GM10266 (cell line): ENCODE results near the gene SGMS1.
A peak's percentile ranks its signal among the peaks of the same experiment; 100 is the strongest.
"Not testable (repeated sequence)": the region's sequence is repeated elsewhere in the genome, so short reads cannot be mapped to it uniquely, and the experiment has no call there.

Experiments used
- DNase-seq: peaks from one replicate; pipeline ENCODE4 v3.0.0; 2012; ENCODE audit errors: extremely low spot score
- CTCF ChIP-seq: IDR thresholded peaks from 2 replicates; pipeline ENCODE4 v1.5.1; 2012; ENCODE audit warnings: mild to moderate bottlenecking, low read depth; ENCODE audit not compliant: control insufficient read depth, insufficient read depth; ENCODE audit errors: missing control alignments

SGMS1 gene

DNA sequence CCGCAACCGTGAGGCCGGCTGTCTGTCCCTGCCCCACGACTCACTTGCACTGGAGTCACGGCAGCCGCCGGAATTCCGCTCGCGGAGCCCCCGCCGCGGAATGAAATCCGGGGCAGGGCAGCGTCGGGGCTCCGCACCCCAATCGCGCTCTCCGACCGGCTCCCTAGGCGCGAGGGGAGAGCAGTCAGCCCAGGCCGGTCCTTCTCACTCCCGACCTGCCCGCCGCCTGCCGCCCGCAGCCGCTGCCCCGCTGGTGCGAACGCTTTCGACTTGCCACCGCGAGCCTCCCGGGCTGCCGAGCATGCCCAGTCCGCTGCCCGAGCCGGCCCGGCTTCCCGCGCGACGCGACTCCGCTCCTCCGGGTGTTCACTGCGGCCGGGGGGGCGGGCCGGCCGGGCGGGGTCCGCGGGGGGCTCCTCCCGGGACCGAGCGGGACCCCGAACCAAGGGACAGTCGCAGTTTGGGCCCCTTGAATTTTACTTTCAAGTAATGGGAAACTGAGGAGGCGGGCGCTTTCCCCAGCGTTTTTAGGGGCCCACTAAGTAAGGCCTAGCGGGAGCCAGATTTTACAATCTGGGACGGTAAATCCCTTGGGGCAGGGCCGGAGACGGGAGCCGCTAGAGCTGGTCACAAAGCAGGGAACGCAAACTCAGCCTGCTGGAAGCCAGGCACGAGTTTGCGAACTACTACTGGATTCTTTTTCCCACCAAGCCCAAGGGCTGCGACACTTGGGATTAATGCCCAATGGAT, at the start of gene SGMS1:
Gene SGMS1 (minus strand): TSS at position 294 of the 750 bp plus-strand sequence. CDS start 279,842 bp downstream, outside the sequence.
- peak; percentile 96 for DNase-seq
- TF ChIP-seq CTCF: no peak

DNA sequence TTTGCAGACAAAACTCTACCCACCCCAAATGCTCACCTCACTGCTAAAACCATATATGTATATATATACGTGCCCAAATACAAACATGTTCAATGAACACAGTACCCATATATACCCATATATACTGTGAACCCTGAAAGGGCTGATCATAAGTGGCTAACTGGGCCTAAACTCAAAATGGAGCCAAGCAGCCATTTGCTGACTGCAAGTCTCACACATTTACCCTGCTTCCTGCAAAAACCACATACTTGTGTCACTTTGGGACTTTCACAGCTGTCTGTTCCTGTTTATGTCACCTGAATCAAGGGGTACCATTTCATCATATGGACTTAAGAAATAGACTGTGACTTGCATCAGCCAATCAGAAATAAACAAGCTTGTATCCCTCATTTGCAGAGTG, 48.4 kb upstream of the SGMS1 start:
- peak; percentile 21 for DNase-seq

- DNase-seq: not testable (repeated sequence)
These were observed 47.9 kb upstream of the SGMS1 start for GRCh38 chr10:50671645-50672044.

DNA sequence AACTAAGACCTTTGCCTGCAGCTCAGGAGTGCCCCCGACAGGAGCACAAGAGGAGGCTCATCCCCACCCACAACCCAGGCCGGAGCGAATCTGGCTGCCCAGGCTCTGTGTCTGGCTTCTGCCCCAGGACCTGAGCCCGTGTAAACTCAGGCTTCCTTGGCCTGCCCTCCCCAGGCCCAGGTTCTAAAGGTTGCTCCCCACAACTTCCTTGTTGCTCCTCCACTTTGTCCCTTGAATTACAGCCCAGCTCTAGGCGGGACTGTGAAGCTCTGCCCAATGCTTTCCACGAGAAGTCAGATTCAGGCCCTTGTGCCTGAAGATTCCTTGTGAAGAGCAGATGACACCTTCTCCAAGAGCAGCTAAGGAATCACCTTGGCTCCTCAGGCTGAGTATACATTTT, 46.2 kb upstream of the SGMS1 start:
- DNase-seq: not testable (repeated sequence)

- not testable (repeated sequence) for DNase-seq
These were observed 43.6 kb upstream of the SGMS1 start for GRCh38 chr10:50667353-50667752.

DNA sequence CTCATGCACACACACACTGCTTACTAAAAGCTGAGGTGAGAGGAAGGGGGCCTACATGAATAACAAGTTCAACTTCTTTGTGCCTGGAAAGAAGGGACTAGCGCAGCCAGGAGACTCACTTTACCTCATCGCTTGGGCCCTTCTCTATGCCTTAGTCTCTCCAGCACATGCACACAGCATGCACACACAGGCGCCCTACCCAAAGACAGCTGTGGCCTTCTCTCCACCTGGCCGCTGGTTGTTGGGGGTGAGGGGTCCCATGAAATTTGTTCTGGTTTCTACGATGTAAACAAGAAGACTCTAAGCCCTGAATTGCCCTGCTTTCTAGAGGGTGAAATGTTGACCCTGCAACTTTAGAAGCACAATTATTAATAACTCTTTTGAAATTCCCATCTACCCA, 38.7 kb upstream of the SGMS1 start:
- DNase-seq: not testable (repeated sequence)

- DNase-seq: not testable (repeated sequence)
These were observed 37.8 kb upstream of the SGMS1 start for GRCh38 chr10:50661563-50661962.

GRCh38 chr10:50659865-50660730, 36.3 kb upstream of the SGMS1 start:
- peak; percentile 65 for TF ChIP-seq CTCF
- DNase-seq: peak; percentile 41

- not testable (repeated sequence) for DNase-seq
These were observed 35.5 kb upstream of the SGMS1 start for GRCh38 chr10:50659016-50659864.

- no peak for TF ChIP-seq CTCF
- DNase-seq: no peak
These were observed 34.4 kb upstream of the SGMS1 start for GRCh38 chr10:50658165-50658564.

- no peak for TF ChIP-seq CTCF
- no peak for DNase-seq
These were observed 30.0 kb upstream of the SGMS1 start for GRCh38 chr10:50653758-50654157.
